HepG2 (cell line): ENCODE results near the gene UBE2D3. TPM values are rescaled to one million over a fixed set of nuclear protein-coding genes. Genes with fewer than 3 reads are reported as not detected.

Experiments used
- ELF4 ChIP-seq: sonication (generic); formaldehyde crosslinking; IDR thresholded peaks from 2 replicates; pipeline ENCODE4 v1.5.0; 2020; ENCODE audit warnings: missing genetic modification reagents, mild to moderate bottlenecking, moderate library complexity, borderline replicate concordance
- ISX ChIP-seq: sonication (generic); formaldehyde crosslinking; conservative IDR thresholded peaks from 2 replicates; pipeline ENCODE4 v1.5.0; 2020; ENCODE audit warnings: missing genetic modification reagents
- NCOA1 ChIP-seq: sonication (generic); formaldehyde crosslinking; IDR thresholded peaks from 2 replicates; pipeline ENCODE4 v1.9.0; 2021; ENCODE audit warnings: missing genetic modification reagents
- PHB2 ChIP-seq: fragments of 450-650 bp; IDR thresholded peaks from 2 replicates; pipeline ENCODE4 v1.6.1; 2018; ENCODE audit not compliant: partially characterized antibody
- PHF21A ChIP-seq: sonication (generic); formaldehyde crosslinking; IDR thresholded peaks from 2 replicates; pipeline ENCODE4 v1.5.0; 2020; ENCODE audit warnings: mild to moderate bottlenecking, missing genetic modification reagents
- PHF5A ChIP-seq: IDR thresholded peaks from one replicate; pipeline ENCODE4 v1.6.1; 2018; ENCODE audit warnings: low read depth, missing genetic modification reagents; ENCODE audit not compliant: unreplicated experiment
- REXO4 ChIP-seq: sonication (generic); formaldehyde crosslinking; IDR thresholded peaks from 2 replicates; pipeline ENCODE4 v1.8.0; 2022; ENCODE audit warnings: missing genetic modification reagents, mild to moderate bottlenecking, borderline replicate concordance
- SNAPC2 ChIP-seq: sonication (generic); formaldehyde crosslinking; IDR thresholded peaks from 2 replicates; pipeline ENCODE4 v1.8.1; 2022; ENCODE audit warnings: mild to moderate bottlenecking, missing genetic modification reagents
- U2AF2 ChIP-seq: fragments of 200-400 bp; formaldehyde crosslinking; IDR thresholded peaks from 2 replicates; pipeline ENCODE4 v1.6.1; 2017; ENCODE audit warnings: low read depth, mild to moderate bottlenecking, low read length
- YEATS4 ChIP-seq: sonication (generic); formaldehyde crosslinking; IDR thresholded peaks from 2 replicates; pipeline ENCODE4 v1.4.0; 2020; ENCODE audit warnings: missing genetic modification reagents, borderline replicate concordance
- ZNF124 ChIP-seq: sonication (generic); formaldehyde crosslinking; IDR thresholded peaks from 2 replicates; pipeline ENCODE4 v1.4.0; 2020; ENCODE audit warnings: missing genetic modification reagents
- ZNF207 ChIP-seq: fragments of 450-650 bp; IDR thresholded peaks from 2 replicates; pipeline ENCODE4 v1.6.1; 2016; ENCODE audit warnings: antibody characterized with exemption, borderline replicate concordance
- ZNF260 ChIP-seq: sonication (generic); formaldehyde crosslinking; IDR thresholded peaks from 2 replicates; pipeline ENCODE4 v1.4.0; 2020; ENCODE audit warnings: missing genetic modification reagents, low read depth, mild to moderate bottlenecking, borderline replicate concordance
- polyA plus RNA-seq, 8 experiments: library from polyadenylated mRNA; depleted of rRNA in 3 of 8; stranded (reverse) in 7 of 8; unstranded in 1 of 8; fragments of >200 nt; fragmentation: Illumina TruSeq in 4 of 8; extraction: Trizol in 4 of 8; gene quantifications; 2 replicates each; pipeline versions ENCODE4 v1.2.1 to v1.2.3, GENCODE V29; 2011 to 2016; ENCODE audit warnings: low read depth in 4 of 8, missing spikeins in 1 of 8, mixed read lengths in 1 of 8; ENCODE audit not compliant: insufficient read depth in 1 of 8
- total RNA-seq, 5 experiments: library from RNA; depleted of rRNA; stranded (reverse); fragments of >200 nt; fragmentation: Illumina TruSeq; extraction: Trizol; gene quantifications; 2 replicates each; pipeline ENCODE4 v1.2.3, GENCODE V29; 2016; ENCODE audit warnings: low read depth in 1 of 5
- TF ChIP-seq, protein P1 (sequence below): IDR thresholded peaks from 2 replicates; pipeline ENCODE4 v1.6.1; 2012; ENCODE audit warnings: low read length, improper control_type of control experiment
- TF ChIP-seq, protein P2 (sequence below): sonication (generic); formaldehyde crosslinking; conservative IDR thresholded peaks from 2 replicates; pipeline ENCODE4 v1.4.0; 2020; ENCODE audit warnings: missing genetic modification reagents
- TF ChIP-seq, protein P3 (sequence below): sonication (generic); formaldehyde crosslinking; IDR thresholded peaks from 2 replicates; pipeline ENCODE4 v1.9.0; 2021; ENCODE audit warnings: missing genetic modification reagents, borderline replicate concordance
- TF ChIP-seq, protein P4 (sequence below): sonication (generic); formaldehyde crosslinking; IDR thresholded peaks from 2 replicates; pipeline ENCODE4 v1.5.0; 2020; ENCODE audit warnings: mild to moderate bottlenecking, missing genetic modification reagents
- TF ChIP-seq, protein P5 (sequence below): sonication (generic); formaldehyde crosslinking; IDR thresholded peaks from 2 replicates; pipeline ENCODE4 v1.4.0; 2020; ENCODE audit warnings: mild to moderate bottlenecking, low read depth, missing genetic modification reagents

UBE2D3 gene
- total and polyA plus RNA-seq, 2 of the 13 experiments (the other 11 are each of a cell fraction or from before 2014, with no cell fraction given): 224 to 293 TPM

DNA sequence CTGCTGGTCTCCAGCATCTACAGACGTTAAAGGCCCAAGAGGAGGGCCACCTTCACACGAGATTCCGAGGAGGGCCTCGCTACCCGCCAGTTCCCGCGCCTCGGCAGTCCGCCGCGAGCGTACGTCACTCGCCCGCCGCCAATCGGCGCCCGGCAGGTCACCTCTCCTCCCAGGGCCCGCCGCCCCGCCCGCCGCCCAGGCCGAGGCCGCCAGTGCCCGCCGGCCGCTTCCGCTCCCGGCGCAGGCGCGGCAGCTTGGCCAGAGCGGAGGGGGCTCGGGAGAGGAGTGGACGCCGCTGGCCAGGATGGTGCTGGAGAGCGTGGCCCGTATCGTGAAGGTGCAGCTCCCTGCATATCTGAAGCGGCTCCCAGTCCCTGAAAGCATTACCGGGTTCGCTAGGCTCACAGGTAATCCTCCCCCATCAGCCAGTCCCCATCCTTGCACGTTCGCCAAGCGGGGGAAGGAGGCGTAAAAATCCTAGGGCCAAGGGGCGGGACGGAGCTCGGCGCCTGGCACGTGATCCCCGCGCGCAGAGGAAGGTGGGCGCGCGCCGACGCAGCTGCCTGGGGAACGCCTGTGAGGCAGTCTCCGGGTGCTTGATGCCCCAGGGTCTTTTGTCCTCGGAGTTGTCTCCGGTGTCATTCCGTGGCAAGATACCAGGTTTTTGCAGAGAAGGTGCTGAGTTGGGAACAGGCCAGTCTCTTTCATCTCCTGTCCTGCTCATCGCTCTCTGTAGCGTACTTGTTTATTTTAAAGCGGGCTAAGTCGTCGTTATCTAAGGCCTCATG, 41.6 kb upstream of the UBE2D3 start, which contains the start of gene CISD2 (continued):
- TF ChIP-seq, protein P1, sequence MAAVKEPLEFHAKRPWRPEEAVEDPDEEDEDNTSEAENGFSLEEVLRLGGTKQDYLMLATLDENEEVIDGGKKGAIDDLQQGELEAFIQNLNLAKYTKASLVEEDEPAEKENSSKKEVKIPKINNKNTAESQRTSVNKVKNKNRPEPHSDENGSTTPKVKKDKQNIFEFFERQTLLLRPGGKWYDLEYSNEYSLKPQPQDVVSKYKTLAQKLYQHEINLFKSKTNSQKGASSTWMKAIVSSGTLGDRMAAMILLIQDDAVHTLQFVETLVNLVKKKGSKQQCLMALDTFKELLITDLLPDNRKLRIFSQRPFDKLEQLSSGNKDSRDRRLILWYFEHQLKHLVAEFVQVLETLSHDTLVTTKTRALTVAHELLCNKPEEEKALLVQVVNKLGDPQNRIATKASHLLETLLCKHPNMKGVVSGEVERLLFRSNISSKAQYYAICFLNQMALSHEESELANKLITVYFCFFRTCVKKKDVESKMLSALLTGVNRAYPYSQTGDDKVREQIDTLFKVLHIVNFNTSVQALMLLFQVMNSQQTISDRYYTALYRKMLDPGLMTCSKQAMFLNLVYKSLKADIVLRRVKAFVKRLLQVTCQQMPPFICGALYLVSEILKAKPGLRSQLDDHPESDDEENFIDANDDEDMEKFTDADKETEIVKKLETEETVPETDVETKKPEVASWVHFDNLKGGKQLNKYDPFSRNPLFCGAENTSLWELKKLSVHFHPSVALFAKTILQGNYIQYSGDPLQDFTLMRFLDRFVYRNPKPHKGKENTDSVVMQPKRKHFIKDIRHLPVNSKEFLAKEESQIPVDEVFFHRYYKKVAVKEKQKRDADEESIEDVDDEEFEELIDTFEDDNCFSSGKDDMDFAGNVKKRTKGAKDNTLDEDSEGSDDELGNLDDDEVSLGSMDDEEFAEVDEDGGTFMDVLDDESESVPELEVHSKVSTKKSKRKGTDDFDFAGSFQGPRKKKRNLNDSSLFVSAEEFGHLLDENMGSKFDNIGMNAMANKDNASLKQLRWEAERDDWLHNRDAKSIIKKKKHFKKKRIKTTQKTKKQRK: no peak
- TF ChIP-seq, protein P2, sequence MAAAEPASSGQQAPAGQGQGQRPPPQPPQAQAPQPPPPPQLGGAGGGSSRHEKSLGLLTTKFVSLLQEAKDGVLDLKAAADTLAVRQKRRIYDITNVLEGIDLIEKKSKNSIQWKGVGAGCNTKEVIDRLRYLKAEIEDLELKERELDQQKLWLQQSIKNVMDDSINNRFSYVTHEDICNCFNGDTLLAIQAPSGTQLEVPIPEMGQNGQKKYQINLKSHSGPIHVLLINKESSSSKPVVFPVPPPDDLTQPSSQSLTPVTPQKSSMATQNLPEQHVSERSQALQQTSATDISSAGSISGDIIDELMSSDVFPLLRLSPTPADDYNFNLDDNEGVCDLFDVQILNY (CRISPR knock-in tag): 0 out of 2 replicates have a peak, but pooled peaks have one; percentile 17
- TF ChIP-seq NCOA1 (CRISPR knock-in tag) (peak; percentile 95; the same call in 1 of the 2 replicates), ZNF124 (CRISPR knock-in tag) (no peak), PHB2 (no peak), PHF21A (CRISPR knock-in tag) (peak; percentile 84), YEATS4 (CRISPR knock-in tag) (peak; percentile 92; the same call in 1 of the 2 replicates), U2AF2 (no peak), SNAPC2 (CRISPR knock-in tag) (peak; percentile 77; the same call in 1 of the 2 replicates), ELF4 (CRISPR knock-in tag) (no peak), ZNF260 (CRISPR knock-in tag) (no peak), ZNF207 (no peak), REXO4 (CRISPR knock-in tag) (peak; percentile 46; the same call in 1 of the 2 replicates), PHF5A (CRISPR knock-in tag) (no peak), ISX (no peak)
- TF ChIP-seq, protein P3, sequence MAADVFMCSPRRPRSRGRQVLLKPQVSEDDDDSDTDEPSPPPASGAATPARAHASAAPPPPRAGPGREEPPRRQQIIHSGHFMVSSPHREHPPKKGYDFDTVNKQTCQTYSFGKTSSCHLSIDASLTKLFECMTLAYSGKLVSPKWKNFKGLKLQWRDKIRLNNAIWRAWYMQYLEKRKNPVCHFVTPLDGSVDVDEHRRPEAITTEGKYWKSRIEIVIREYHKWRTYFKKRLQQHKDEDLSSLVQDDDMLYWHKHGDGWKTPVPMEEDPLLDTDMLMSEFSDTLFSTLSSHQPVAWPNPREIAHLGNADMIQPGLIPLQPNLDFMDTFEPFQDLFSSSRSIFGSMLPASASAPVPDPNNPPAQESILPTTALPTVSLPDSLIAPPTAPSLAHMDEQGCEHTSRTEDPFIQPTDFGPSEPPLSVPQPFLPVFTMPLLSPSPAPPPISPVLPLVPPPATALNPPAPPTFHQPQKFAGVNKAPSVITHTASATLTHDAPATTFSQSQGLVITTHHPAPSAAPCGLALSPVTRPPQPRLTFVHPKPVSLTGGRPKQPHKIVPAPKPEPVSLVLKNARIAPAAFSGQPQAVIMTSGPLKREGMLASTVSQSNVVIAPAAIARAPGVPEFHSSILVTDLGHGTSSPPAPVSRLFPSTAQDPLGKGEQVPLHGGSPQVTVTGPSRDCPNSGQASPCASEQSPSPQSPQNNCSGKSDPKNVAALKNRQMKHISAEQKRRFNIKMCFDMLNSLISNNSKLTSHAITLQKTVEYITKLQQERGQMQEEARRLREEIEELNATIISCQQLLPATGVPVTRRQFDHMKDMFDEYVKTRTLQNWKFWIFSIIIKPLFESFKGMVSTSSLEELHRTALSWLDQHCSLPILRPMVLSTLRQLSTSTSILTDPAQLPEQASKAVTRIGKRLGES (CRISPR knock-in tag): peak; percentile 17
- TF ChIP-seq, protein P4, sequence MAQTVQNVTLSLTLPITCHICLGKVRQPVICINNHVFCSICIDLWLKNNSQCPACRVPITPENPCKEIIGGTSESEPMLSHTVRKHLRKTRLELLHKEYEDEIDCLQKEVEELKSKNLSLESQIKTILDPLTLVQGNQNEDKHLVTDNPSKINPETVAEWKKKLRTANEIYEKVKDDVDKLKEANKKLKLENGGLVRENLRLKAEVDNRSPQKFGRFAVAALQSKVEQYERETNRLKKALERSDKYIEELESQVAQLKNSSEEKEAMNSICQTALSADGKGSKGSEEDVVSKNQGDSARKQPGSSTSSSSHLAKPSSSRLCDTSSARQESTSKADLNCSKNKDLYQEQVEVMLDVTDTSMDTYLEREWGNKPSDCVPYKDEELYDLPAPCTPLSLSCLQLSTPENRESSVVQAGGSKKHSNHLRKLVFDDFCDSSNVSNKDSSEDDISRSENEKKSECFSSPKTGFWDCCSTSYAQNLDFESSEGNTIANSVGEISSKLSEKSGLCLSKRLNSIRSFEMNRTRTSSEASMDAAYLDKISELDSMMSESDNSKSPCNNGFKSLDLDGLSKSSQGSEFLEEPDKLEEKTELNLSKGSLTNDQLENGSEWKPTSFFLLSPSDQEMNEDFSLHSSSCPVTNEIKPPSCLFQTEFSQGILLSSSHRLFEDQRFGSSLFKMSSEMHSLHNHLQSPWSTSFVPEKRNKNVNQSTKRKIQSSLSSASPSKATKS (CRISPR knock-in tag): no peak
- TF ChIP-seq, protein P5, sequence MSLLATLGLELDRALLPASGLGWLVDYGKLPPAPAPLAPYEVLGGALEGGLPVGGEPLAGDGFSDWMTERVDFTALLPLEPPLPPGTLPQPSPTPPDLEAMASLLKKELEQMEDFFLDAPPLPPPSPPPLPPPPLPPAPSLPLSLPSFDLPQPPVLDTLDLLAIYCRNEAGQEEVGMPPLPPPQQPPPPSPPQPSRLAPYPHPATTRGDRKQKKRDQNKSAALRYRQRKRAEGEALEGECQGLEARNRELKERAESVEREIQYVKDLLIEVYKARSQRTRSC (CRISPR knock-in tag): peak; percentile 97; the same call in 1 of the 2 replicates
